ENCODE measurements around the gene YAP1.

The YAP1 gene

GRCh38 chr11:102117472-102118113 lies 7.3 kb downstream of the YAP1 start:
- DNase-seq: no peak

GRCh38 chr11:102118937-102119336 lies 8.7 kb downstream of the YAP1 start:
- DNase-seq: peak; percentile 43 to 78 (median 49)

DNA sequence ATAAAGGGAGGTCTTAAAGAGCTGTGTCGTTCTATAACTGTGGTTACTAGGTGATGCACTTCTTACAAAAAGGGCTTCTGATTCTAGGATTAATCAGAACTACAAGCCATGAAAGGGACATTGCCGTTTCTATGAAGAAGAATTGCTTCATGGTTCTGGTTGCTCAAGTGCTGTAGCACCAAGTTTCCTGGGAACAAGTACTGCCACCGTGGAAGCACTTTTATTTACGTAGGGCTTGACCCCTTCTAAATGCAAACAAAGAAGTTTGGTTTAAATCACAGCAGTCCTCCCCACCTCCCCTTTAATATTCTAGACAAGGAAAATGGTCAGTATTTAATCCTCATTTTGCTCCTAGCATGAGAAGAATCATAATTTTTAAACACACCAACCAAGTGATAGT lies 9.8 kb downstream of the YAP1 start:
- peak in 2 of 3 experiments; percentile 43 to 56 for DNase-seq

DNA sequence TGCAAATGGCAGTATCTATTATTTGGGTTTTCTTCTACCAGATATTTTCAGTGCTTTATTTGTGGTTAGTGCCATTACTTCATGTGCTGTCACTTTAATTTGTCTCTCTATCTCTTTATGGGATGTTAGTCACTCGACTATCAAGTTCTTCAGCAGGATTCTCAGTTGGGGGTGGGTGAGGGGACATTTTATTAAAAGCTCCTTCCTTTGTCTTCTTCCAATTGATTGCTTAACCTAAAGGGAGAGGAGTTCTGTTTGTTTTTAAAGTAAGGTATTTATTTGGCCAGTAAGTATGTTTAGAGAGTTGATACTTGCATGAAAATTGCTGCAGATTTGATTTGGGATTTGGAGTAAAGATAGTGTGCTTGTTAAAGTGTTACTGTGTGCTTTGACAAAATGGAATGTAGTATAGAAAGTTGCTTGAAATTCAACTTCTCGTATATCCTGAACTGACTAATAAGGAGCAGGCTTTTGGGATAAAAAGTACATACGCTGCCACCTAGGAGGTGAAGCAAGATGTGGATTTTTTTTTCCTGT lies 10.3 kb downstream of the YAP1 start:
- no peak for DNase-seq

- DNase-seq: no peak
Observed at GRCh38 chr11:102121329-102121728, 11.1 kb downstream of the YAP1 start.

DNA sequence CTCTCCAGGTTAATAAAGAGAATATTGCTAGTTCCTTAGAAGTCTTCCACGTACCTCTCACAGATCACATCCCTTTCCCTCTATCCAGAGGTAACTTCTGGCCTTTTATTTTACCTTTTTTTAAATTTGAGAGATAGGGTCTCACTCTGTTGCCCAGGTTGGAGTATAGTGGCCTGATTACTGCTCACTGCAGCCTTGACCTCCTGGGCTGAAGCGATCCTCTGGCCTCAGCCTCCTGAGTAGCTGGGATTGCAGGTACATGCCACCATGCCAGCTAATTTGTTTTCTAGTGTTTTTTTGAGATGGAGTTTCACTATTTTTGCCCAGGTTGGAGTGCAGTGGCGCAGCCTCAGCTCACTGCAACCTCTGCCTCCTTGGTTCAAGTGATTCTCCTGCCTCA lies 24.4 kb downstream of the YAP1 start:
- no peak for DNase-seq

GRCh38 chr11:102135256-102135655 lies 25.0 kb downstream of the YAP1 start:
- DNase-seq: no peak

DNA sequence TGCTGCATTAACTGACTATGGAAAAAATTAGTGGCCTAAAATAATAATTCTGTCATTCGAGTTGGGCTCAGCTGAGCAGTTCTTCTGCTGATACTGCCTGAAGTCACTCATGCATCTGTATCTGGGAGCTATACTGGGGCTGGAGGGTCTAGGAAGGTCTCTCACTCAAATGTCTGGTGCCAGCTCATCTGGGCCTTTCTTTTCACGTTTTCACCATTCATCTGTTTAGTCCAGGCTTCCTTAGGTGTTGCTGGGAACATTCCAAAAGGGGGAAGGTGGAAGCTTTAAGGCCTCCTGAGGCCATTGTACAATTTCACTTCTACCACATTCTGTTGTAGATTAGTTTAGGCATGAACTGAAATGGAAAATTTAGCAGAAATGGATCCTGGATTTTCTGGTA lies 28.0 kb downstream of the YAP1 start:
- no peak for DNase-seq

GRCh38 chr11:102138670-102139069 lies 28.4 kb downstream of the YAP1 start:
- DNase-seq: no peak

GRCh38 chr11:102139081-102139498 lies 28.8 kb downstream of the YAP1 start:
- DNase-seq: peak in 2 of 3 experiments; percentile 8 to 36

DNA sequence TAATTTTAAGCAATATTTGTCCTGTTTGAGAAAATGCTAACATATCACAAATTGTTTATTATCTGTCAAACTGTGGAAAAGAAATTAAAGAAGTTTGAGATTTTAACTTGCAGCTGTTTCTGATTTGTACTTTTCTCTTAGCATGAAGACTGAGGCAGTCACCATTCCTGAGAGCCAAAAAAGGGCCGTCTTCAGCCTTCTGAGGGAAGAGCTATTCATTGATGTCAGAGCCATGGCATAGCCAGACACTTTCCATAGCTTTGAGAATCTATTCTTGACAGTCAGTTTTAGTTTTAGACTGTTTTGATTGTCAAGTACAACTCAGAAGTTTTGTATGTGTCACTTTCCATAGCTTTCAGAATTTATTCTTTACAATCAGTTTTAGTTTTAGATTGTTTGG lies 32.1 kb downstream of the YAP1 start:
- no peak for DNase-seq

DNA sequence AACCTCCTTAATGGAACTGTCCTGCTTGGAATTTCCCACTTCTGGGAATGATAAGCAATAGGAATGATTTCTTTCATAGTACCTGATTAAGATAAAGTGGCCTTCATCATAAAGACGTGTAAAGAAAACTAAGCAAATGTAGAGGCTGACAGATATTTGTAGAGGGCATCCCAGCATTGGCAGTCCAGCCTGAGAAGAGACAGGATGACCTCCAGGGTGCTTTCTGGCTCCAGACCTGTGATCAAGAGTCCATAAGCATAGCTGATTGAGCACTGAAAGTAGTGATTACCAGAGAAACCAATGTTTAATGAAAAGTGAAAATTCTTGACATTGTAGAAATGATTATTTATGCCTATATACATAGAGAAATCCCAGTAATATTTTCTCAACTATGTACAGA lies 33.6 kb downstream of the YAP1 start:
- DNase-seq: no peak

DNA sequence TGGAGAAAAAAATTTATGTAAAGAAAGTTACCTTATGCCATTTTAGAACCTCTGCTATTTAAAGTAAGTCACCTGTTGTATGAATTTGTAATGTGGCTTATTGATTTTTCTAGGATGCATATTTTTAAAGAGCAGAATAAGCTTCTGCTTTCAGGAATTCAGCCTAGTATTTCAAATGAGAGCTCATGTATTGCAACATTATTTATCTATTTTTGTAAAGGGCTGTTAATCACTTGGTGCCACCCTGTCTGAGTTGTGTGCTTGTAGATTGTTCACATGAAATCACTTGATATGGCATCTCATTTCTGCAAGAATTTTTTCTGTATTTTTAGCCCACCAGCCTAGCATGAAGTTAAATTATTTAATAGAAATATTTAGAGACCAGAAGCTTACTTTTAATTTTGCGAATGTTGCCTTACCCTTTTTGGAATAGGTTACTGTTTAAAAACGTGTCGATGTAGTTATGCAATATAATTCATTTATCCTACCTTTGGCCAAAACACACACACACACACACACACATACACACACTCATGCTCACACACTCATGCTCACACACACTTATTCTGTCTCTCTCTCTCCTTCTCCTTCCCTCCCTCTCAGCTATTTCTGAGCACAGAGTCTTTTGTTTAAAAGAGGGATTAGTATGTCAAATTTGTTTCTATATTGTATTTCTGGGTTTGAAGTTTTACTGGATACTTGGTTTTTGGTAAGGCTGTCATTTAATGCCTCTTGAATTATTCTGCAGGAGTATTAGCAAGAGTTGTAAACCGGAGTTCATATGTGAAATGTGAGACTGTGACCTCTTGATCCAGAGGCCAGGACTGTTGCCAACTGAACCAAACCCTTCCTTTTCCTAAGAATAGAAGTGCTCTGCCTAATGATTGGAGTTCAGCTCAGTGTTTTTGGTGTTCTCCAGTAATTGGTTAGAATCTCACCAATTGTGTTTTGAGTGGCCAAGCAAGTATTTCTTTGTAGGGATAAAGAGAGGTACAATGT lies 34.4 kb downstream of the YAP1 start:
- no peak for DNase-seq

DNA sequence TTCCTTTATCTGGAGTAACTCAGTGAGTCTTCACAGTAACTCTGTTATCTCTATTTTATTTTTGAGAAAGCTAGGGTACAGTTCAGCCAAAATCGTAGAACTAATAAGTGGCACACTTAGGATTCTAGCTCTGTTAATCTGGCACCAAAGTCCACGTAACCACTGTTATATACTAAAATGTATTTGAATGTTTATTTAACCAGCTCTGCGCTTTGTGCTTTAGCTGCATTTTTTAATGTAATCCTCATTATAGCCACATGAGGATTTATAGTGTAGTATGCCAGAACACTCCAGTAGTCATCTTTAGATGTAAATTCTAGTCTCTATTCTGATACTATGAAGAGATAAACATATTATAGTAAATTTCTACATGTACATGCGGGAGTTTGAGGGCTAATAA lies 36.8 kb downstream of the YAP1 start:
- no peak for DNase-seq

DNA sequence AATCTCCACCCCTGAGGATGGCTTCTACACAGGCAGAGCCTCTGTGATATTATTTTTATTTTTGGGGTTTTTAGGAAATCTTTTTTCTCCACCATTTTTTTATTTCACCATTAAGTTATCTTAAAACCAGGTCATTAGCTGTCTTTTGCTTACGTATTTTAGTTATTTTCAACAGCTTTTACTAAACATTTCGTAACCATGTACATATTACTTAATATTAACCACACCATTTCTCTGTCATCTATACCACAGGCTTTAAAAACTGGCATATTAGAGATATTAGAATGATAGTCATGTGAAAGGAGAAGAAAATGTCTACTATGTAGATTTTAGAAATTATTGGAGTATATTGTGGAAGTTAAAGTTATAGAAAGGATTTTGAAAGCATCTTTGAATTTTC lies 37.4 kb downstream of the YAP1 start:
- DNase-seq: no peak

DNA sequence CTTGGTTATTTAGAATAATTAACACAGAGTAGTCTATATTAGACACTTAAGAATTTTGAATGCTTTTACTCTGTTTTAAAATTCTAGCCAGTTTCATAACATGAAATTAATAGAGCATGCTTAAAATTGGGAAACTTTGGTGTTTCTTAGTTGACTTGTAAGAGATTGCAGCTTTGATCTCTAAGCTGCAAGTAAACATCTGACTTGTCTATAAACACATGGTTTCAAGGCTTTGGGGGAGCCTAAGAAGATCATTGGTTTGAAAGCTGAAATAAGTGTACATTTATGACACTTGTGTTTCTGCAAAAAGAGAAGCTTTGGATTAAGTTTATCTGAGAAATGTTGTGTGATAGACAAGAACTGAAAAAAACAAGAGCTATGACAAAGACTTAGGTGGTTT lies 37.8 kb downstream of the YAP1 start:
- DNase-seq: no peak

- DNase-seq: peak in 1 of 3 experiments; percentile 3
Observed at GRCh38 chr11:102151784-102152525, 41.7 kb downstream of the YAP1 start.

DNA sequence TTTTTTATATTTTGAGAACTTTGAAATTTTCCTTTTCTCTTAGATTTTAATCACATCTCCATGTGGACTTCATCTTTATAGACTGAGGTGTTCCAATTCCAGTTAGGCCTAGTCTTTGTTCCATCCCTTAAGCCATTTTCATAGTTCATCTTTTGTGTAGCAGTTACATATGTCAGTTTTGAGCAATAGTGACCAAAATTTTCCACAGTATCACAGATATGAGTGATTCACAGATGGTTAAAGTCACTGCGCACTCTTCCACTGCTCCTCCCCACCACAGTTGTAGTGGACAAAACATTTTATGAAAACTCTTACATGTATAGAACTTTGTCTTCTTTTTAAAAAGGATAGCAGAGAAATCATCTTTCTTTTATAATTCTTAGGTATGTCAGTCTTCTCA lies 42.8 kb downstream of the YAP1 start:
- no peak for DNase-seq

DNA sequence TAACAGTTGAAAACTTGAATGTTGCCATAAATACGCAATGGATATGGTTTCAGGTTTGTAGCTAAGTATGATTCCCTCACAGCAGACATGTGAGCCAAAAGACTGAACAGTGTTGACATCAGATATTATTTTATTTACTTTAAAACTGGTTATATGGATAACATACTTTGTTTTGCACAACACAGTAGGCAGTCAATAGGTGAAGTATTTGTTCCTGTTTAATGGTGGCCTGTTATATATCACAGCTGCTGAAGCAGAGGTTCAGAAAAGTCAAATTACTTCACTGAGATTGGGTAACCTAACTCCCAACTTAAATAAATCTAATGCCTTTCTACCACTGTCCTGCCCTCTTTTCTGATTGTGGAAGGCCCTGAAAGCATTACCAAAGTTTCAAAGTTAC lies 44.6 kb downstream of the YAP1 start:
- no peak for DNase-seq

DNA sequence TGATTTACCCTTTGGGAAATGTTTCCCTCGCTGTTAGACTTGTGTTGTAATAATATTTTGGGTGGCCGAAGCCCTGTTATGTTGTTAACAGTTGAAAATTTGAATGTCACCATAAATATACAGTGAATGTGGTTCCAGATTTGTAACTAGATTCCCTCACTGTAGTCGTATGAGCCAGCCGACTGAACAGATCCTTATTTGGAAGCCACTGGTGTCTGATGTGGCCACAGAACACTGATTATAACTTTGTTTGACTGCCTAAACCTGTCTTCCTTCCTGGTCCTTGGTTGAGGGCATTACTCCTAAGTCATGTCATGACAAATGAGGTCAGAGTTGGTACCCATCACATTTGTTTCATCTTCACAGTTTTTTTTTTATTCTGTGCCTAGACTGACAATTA lies 45.4 kb downstream of the YAP1 start:
- DNase-seq: no peak

DNA sequence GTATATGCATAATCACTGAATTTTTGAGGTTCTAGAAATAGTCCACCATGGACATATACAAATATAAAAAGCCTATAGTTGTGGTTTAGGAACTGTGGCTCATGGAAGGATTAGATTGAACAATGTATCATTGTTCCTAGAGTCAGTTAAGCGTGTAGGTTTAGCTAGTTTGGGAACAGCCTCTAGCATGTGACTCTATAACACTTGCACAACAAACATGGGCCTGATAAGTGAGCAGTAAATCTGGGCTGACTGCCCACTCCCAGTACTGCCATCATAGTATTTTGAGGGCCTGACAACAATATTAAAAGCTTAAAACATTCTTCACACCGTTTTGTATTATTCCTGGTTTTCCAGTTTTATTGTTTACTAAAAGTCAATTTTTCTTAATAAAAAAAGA lies 47.0 kb downstream of the YAP1 start:
- no peak for DNase-seq

DNA sequence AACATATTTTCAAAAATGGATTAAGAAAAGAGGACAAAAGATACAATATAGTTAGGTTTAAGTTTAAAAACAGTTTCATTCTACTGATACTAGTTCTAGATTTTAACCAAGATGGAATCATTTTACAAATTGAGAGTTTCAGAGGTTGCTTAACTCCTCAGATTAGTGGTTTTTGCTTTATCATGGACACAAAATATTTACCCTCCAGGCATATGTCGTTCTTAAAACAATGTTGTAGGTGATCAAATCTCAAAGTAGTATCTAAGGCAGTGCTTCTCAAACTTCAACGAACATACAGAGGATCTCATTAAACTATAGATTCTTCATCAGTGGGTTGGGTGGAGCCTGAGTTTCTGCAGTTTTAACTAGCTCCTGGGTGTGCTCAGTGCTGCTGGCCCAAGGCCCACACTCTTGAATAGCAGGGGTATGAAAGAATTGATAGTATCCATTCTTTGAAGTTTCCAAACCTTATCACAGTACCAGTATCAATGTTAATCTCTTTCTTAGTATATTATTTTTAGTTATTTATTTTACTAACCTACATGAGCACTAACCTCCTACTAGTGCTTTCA lies 48.0 kb downstream of the YAP1 start:
- no peak for DNase-seq

GRCh38 chr11:102163368-102163767 lies 53.1 kb downstream of the YAP1 start:
- DNase-seq: no peak

Measured in NCI-H1417 (cell line).